ENCODE data around the gene ROPN1L. TPM values are rescaled to one million over a fixed set of nuclear protein-coding genes. Genes with fewer than 3 reads are reported as not detected.

The ROPN1L gene
- total and polyA plus RNA-seq, 2 of the 4 experiments (the other 2 are of a cell fraction) = 0.34 to 0.36 TPM

DNA sequence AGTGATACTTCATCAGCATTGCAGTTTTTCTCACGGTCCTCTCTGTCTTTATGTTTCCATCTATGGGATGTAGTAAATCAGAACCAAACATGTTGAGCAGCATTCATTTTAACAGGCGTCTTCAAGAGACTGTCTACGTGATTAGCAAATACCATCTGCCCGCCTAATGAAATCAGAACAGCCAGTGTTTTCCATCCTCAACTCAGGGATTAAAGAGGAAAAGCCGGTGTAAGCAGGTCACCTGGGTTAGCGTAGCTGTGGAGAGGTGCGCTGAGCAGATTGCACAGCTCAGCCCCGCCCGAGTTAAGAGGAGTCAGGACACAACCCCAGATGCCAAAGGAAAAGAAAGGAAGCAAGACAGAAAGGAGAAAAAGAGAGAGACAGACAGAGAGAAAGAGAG, 67.9 kb downstream of the ROPN1L start:
- Histone ChIP-seq H3K36me3 (ENCODE audit: control insufficient read depth, insufficient read depth, low read length) (no peaks in the 10 kb centered on the region), H3K14ac (replicated peaks; ENCODE audit: low read depth, low read length) (no peak overlapping the region), H2BK5ac (ENCODE audit: low read depth, low read length, poor library complexity, severe bottlenecking) (no peak overlapping the region), H3K9ac (ENCODE audit: low read depth, low read length) (no peak overlapping the region), H3K18ac (ENCODE audit: low read depth, low read length) (no peak overlapping the region), H4K91ac (ENCODE audit: insufficient read depth, low read depth, low read length) (no peak overlapping the region), H2AK5ac (ENCODE audit: low read depth, low read length) (no peak overlapping the region), H3K79me1 (ENCODE audit: low read depth in 1 of 2, low read length in 2 of 2) (no peaks in the 10 kb centered on the region), H4K5ac (ENCODE audit: low read depth, low read length) (no peak overlapping the region), H3K4me1 (ENCODE audit: control insufficient read depth, insufficient read depth, low read length) (peaks cover 13% of the 10 kb centered on the region), H3K27me3 (ENCODE audit: control insufficient read depth, insufficient read depth, low read length) (no peaks in the 10 kb centered on the region), H3K56ac (ENCODE audit: extremely low read depth, insufficient read depth, low read length) (no peak overlapping the region), H3K4me3 (ENCODE audit: insufficient read depth, low read depth, low read length) (no peak overlapping the region), H2BK15ac (ENCODE audit: low read depth, low read length) (peak overlapping the region; percentile 68; the same call in 1 of the 3 replicates), H2AFZ (replicated peaks; ENCODE audit: low read length, poor library complexity) (peak overlapping the region; percentile 14), H4K8ac (ENCODE audit: low read depth in 2 of 2, low read length in 2 of 2) (no peak overlapping the region), H3K23ac (ENCODE audit: low read depth, low read length) (no peak overlapping the region), H3K4me2 (ENCODE audit: low read depth, low read length) (no peak overlapping the region), H2BK120ac (ENCODE audit: low read depth, low read length) (peak overlapping the region; percentile 14; the same call in 1 of the 2 replicates), H3K9me3 (ENCODE audit: control insufficient read depth, insufficient read depth, low read length) (peaks cover 2% of the 10 kb centered on the region; the same call in 1 of the 2 replicates), H3K27ac (ENCODE audit: insufficient read depth, low read length) (no peak overlapping the region), H3K4ac (ENCODE audit: low read depth, low read length) (peak overlapping the region; percentile 34; the same call in 1 of the 2 replicates), H2AK9ac (replicated peaks; ENCODE audit: low read depth, low read length, poor library complexity) (no peak overlapping the region), H4K20me1 (ENCODE audit: insufficient read depth, low read length) (peaks cover 6% of the 10 kb centered on the region; the same call in 1 of the 2 replicates), H3K9me1 (ENCODE audit: insufficient read depth, low read length) (peaks cover 24% of the 10 kb centered on the region), H2BK20ac (ENCODE audit: low read depth, low read length) (0 out of 2 replicates have a peak overlapping the region, but pooled peaks have one; percentile 0)
- ChIA-PET POLR2A (ENCODE audit: unreplicated experiment) (no interaction called here), CTCF (no interaction called here)
- ATAC-seq (ENCODE audit: low read depth) (no peak), DNase-seq (no peak)
- in situ Hi-C loops (cut with MboI; ENCODE audit: low sequenced_read_pairs) (no loop called here), dilution Hi-C loops (cut with HindIII; ENCODE audit: low sequenced_read_pairs, unreplicated experiment) (no loop called here), intact Hi-C loops (cut with micrococcal nuclease) (no loop called here)
- TF ChIP-seq SMC3 (IDR thresholded peaks at IDR 0.05; ENCODE audit: low read depth, low read length) (no peak), POLR2A (IDR thresholded peaks at IDR 0.05; ENCODE audit: low read depth, low read length) (no peak), MAZ (IDR thresholded peaks at IDR 0.05; ENCODE audit: borderline replicate concordance, low read depth, low read length) (no peak), RCOR1 (IDR thresholded peaks at IDR 0.05; ENCODE audit: insufficient replicate concordance, low read length) (no peak), FOS (IDR thresholded peaks at IDR 0.05; ENCODE audit: low read depth, low read length) (no peak), MAFK (IDR thresholded peaks at IDR 0.05; ENCODE audit: low read depth, low read length) (no peak), BHLHE40 (IDR thresholded peaks at IDR 0.05; ENCODE audit: low read depth, low read length) (no peak), NFE2L2 (IDR thresholded peaks at IDR 0.05; ENCODE audit: low read depth, low read length) (no peak), CHD1 (IDR thresholded peaks at IDR 0.05; ENCODE audit: low read depth, low read length) (no peak), CEBPB (IDR thresholded peaks at IDR 0.05; ENCODE audit: low read depth, low read length) (no peak), RAD21 (IDR thresholded peaks at IDR 0.05; ENCODE audit: low read length) (no peak), RFX5 (IDR thresholded peaks at IDR 0.05; ENCODE audit: low read depth, low read length) (no peak), MXI1 (IDR thresholded peaks at IDR 0.05; ENCODE audit: borderline replicate concordance, low read depth, low read length) (no peak)
- TF ChIP-seq, protein P1, sequence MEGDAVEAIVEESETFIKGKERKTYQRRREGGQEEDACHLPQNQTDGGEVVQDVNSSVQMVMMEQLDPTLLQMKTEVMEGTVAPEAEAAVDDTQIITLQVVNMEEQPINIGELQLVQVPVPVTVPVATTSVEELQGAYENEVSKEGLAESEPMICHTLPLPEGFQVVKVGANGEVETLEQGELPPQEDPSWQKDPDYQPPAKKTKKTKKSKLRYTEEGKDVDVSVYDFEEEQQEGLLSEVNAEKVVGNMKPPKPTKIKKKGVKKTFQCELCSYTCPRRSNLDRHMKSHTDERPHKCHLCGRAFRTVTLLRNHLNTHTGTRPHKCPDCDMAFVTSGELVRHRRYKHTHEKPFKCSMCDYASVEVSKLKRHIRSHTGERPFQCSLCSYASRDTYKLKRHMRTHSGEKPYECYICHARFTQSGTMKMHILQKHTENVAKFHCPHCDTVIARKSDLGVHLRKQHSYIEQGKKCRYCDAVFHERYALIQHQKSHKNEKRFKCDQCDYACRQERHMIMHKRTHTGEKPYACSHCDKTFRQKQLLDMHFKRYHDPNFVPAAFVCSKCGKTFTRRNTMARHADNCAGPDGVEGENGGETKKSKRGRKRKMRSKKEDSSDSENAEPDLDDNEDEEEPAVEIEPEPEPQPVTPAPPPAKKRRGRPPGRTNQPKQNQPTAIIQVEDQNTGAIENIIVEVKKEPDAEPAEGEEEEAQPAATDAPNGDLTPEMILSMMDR (conservative IDR thresholded peaks at IDR 0.05; ENCODE audit: low read depth, low read length) = no peak
- TF ChIP-seq, protein P2, sequence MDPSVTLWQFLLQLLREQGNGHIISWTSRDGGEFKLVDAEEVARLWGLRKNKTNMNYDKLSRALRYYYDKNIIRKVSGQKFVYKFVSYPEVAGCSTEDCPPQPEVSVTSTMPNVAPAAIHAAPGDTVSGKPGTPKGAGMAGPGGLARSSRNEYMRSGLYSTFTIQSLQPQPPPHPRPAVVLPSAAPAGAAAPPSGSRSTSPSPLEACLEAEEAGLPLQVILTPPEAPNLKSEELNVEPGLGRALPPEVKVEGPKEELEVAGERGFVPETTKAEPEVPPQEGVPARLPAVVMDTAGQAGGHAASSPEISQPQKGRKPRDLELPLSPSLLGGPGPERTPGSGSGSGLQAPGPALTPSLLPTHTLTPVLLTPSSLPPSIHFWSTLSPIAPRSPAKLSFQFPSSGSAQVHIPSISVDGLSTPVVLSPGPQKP (IDR thresholded peaks at IDR 0.05; ENCODE audit: borderline replicate concordance, low read depth, low read length) = no peak
- TF ChIP-seq, protein P3, sequence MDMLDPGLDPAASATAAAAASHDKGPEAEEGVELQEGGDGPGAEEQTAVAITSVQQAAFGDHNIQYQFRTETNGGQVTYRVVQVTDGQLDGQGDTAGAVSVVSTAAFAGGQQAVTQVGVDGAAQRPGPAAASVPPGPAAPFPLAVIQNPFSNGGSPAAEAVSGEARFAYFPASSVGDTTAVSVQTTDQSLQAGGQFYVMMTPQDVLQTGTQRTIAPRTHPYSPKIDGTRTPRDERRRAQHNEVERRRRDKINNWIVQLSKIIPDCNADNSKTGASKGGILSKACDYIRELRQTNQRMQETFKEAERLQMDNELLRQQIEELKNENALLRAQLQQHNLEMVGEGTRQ (IDR thresholded peaks at IDR 0.05; ENCODE audit: low read depth, low read length) = no peak
- BruUV-seq (replicated peaks) = no TSS peak
- 88% methylated on average over 3 of the region's 9 CpGs; no CpG with 5 or more reads in 1 of the 2 experiments for WGBS, 2 experiments (ENCODE audit: extremely low coverage in 2 of 2, insufficient read length in 1 of 2)
